ENCODE data around the gene NPSR1.
"Not testable (repeated sequence)": the region's sequence is repeated elsewhere in the genome, so short reads cannot be mapped to it uniquely, and the experiment has no call there.

Gene NPSR1, protein sequence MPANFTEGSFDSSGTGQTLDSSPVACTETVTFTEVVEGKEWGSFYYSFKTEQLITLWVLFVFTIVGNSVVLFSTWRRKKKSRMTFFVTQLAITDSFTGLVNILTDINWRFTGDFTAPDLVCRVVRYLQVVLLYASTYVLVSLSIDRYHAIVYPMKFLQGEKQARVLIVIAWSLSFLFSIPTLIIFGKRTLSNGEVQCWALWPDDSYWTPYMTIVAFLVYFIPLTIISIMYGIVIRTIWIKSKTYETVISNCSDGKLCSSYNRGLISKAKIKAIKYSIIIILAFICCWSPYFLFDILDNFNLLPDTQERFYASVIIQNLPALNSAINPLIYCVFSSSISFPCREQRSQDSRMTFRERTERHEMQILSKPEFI

DNA sequence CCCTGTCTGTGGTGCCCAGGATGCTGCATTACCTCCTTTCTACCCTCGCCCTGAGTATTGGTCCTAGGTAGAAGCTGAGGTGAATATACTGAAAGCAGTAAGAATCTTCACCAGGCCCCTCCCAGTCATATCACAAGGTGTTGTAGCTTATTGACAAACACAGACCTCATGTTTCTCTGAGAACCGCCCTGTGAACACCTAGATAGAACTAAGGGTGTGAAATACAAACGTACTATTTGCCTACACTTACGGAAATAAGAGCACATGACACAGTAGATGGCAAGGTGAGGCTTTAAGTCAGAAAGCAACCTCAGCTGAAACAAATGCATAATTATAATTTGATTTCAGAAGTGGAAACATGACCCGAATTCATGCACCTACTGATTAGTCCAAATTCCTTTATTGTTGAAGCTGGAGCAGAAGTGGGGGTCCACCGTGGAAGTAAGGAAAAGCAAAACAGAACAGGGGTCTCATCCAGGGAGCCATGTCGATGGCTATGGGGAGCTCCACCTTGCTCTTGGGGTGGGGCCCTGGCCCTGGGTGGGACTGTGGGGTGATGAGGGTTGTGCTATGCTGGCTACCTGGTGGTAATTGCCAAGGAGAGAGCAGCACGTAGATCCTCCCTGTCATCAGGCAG lies at the start of gene NPSR1:
NPSR1 (plus strand) TSS at position 587 of the 637 bp plus-strand sequence. CDS start 195 bp downstream, outside the sequence.
- DNase-seq: no peak

DNA sequence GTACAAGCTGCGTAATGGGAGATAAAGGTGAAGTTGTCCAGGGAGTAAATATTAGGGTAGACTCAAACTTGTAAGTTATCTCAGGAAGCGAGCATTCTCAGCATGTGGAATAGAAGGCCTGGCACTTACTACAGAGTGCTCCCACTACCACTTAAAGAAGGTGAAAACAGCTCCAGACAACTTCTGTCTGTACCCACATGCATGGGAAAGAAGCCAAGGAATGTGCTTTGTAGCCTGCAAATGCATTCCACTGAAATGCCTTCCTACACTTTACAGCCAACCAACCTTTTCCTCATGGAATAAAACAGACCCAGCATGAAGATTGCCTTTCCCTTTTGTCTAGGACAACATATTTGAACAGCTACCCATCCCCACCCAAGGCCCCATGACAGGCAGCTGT lies 45.4 kb upstream of the NPSR1 start:
- DNase-seq: no peak

DNA sequence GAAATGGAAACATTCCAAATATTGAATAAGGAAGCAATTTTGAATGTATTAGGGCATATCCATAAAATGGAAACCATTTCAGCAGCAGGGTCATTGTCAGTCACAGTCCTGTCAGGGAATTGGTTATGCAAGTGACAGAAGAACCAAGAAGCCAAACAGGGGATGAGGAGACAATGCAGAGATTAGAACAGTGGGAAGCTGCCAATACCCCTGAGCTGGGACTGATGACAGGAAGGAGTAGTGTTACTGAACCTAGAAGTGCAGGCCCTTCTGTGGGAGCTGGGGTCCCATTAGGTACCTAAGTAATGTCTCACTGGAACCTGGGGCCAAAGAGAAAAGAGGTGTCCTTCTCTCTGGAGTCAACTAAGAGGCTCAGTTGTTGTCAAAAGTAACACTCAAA lies 37.6 kb upstream of the NPSR1 start:
- DNase-seq: no peak

DNA sequence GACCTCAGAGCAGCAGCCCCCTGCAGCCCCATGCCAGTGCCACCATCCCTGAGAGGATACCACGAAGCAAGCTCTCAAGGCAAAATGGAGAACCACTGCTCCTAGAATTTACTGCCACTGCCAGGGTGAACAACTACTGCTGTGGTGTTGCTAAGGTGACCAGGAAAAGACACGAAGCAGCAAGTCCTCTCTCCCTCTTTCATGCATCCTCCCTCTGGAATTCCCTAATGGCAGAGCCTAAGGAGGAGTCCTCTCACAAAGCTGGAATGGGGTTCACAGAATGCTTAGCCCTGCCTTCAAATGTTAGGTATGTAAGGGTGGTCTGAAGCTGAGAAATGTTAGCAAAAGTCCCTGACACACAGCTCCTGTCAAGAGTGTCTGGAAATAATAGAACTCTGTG lies 35.8 kb upstream of the NPSR1 start:
- DNase-seq: no peak

DNA sequence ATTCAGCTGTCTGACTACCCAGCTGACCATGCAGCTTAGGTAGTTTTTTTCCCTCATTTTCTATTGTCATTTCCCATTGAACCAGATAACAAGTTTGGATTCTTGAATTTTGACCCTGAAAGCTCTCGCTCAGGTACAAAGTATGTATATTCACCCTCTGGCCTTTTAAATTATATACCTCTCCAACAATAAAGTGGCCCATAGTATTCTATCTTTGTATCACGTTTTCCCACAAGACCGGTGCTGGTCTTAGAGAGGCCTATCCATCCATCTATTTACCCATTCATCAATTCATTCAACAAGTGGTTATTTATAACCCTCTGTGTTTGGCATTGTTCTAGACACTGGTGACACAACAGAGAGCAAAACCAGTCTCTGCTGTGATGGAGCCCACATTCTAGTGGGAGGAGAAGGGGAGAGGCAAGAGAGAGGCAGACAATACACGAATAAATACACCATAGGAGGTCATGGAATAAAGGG lies 35.2 kb upstream of the NPSR1 start:
- no peak for DNase-seq

DNA sequence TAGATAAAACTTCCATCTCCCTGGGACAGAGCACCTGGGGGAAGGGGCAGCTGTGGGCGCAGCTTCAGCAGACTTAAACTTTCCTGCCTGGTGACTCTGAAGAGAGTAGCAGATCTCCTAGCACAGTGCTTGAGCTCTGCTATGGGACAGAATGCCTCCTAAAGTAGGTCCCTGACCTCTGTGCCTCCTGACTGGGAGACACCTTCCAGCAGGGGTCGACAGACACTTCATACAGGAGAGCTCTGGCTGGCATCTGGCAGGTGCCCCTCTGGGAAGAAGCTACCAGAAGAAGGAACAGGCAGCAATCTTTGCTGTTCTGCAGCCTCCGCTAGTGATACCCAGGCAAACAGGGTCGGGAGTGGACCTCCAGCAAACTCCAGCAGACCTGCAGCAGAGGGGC lies 29.4 kb upstream of the NPSR1 start:
- DNase-seq: not testable (repeated sequence)

DNA sequence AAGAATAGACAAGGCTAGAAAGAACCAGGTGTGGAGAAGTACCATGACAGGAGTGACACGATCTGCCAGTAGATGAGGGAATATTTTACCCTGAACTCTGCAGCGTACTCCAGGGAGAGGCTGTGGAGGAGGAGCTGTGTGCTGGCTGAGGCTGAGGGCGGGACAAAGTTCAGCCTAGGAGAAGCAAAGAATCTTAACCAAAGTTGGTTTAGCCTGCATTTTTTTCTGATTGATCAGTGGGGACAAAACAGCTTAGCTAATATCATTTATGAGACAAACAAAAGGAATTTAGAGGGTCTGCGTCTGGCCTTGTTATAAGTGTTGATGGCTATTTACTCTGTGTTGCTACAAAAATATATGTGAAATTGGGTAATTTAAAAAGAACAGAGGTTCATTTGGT lies 5.2 kb upstream of the NPSR1 start:
- no peak for DNase-seq

DNA sequence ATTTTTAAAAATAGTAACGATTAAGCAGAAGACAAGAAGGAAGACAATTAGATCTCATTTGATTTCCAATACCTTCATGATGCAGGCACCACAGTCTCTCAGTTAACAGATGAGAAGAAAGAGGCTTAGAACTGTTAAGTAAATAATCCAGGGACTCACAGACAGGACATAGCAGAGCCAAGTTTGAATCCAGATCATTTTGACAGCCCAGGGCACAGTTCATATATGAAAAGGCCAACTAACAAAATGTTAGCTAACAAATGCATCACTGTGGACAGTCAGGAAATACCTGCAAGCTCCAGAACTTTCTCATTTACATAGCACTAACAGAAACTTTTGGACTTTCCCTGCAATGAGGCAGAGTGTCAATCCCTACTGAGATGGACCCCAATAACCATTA lies 4.2 kb upstream of the NPSR1 start:
- no peak for DNase-seq

DNA sequence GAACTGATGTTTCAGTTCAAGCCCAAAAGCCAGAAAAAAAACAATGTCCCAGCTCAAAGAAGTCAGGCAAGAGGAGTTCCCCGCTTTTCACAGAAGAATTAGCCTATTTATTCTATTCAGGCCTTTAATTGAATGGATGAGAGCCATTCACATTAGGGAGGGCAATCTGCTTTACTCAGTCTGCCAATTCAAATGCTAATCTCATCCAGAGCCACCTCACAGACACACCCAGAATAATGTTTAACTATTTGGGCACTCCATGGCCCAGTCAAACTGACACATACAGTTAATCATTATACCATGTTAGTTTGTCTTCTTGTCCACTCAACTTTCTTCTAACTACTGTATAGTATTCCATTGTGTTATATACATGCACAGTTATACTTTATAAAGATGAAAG lies 2.6 kb upstream of the NPSR1 start:
- DNase-seq: no peak

DNA sequence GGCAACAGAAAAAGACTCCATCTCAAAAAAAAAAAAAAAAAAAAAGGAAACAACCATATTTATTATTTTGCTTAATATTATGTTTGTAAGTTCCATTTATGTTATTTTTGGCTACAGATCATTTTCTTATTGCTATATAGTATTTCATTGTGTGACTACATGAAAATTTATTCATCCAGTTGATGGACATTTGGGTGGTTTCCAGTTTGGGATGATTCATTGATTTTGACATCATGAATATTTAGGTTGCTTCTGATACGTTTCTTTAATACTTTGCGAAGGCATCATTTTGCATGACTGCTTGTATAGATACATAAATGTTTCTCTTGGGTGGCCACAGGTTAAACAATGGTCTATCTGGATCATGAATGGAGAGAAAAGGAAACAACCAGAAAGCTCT lies 2.0 kb upstream of the NPSR1 start:
- DNase-seq: no peak

DNA sequence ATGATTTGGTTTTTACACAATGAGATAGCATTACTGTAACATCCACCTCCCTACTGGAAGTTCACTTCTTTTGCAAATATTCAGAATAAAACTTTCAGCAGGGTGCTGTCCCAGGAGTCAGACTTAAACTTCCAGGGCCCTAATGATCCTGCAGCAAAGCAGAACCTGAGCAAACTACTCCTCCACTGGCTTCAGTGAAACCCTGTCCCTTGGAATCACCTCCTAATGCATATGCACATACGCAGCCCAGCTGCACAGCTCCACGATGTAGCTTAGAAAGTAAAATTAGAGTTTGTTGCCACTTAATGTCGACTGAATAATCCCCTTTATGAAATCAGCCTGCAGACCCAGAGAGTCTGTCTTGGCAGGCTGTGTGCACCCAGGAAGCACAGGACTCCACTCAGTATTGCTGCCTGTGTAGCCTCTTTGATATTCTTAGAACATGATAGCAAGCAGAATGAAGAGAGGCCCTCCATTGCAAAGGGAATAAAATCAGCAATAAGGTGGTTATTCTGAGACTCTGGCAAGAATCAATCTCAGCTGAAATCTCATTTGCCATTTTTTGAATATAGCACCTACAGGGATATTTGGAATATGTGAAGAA lies 1.6 kb downstream of the NPSR1 start:
- no peak for DNase-seq

DNA sequence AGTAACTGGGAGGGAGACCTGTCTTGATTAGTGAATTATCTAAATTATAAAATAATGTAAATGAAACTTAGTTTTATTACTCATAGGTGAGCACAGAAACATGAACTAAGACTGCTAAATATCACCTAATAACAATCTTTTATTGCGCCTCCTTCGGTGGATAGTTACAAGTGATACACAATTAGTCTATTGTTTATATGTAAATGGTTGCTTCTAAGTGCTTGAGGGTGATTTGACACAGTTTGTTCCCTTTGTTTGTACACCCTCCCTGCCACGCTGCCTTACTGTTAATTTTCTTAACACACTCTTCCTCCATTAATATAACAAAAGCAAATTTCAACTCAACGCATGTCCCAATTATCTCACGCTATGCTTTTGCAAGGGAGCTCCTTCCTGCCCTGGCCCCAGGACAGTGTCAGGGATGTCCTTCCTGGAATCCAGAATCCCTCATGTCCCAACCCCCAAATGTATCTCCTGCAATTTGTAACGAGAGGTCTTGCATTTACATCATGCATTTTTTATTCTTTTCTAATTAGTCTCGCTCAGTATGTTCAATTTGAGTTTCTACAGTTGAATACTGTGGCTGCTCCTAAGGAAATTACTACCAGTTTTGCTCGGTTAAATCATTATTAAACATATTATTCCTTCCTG lies 4.2 kb downstream of the NPSR1 start:
- DNase-seq: no peak

DNA sequence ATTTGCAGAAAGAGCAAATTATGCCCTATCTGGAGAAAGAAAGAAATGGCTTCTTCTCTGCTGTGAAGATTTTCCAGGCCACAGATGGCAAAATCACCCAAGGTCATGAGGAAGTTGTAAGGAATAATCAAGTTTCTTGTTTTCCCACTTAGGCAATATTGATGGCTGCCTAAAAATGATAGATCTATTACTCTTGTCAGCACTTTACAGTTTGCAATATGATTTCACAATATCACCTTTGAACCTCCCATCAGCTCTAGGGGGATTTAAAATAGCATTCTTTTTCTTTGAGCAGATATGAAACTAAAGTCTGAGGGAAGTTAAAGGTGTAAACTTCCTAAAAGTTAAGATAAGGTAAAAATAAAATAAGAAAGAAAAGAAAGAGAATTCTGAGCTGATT lies 6.7 kb downstream of the NPSR1 start:
- DNase-seq: no peak

DNA sequence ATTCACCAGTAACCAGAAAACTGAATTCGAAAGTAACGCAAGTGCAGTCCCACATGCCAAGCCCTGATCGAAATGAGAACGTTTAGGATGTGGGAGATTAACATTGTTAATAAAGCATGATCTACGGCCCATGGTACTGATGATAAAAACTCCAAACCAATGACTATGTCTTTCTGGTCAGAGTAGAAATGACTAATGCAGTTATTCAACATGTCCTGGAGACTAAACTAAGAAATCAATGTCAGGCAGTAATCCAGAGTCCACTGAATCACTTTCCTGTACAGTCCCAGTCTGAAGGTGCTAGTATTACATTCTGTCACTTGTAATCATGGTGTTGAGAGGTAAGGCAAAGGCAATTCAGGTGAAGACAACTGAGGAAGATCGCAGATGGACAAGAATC lies 14.4 kb downstream of the NPSR1 start:
- DNase-seq: no peak

DNA sequence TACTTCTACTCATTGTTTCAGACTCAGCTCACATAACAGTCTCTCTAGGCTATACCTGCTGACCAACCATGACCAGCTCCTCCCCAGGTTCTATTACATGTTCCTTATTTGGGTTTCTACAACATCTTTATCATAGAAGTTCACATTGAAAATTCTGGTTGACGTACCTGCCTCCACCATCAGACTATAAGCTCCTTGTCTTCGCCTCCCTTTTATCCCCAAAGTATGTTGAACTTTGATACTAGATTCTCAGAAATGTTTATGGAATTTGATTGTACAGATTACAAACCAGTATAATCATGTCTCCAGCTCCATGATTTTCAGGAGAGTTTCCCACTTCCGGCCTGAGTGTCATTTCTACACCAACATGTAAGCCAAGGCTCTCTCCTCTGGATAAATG lies 15.0 kb downstream of the NPSR1 start:
- no peak for DNase-seq

DNA sequence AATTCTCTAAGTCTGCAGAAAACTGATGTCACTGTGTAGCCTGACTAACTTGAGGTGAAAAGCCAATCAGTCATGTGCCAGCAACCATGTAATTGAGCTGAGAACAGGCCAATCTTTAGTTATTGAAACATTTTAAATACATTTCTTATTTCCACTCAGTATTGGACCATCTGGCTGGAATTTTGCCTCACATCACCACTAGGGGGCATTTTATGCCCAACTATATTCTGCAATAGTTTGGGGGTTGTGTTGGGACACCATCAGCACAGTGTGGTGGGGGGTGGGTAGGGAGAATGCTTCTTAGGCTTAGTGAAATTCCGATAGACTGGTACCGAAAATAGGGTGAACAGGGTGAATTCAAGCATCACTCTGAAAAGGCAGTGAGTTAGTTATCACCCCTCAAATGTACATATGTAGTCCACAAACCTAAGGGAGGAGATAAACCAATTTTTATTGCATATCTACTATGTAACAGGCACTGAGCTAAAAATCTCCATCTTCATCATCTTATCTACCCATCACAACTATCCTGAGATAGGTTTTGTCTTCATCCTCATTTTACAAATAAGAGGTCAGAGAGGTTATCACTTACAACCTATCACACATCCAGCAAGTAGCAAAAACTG lies 17.8 kb downstream of the NPSR1 start:
- no peak for DNase-seq

DNA sequence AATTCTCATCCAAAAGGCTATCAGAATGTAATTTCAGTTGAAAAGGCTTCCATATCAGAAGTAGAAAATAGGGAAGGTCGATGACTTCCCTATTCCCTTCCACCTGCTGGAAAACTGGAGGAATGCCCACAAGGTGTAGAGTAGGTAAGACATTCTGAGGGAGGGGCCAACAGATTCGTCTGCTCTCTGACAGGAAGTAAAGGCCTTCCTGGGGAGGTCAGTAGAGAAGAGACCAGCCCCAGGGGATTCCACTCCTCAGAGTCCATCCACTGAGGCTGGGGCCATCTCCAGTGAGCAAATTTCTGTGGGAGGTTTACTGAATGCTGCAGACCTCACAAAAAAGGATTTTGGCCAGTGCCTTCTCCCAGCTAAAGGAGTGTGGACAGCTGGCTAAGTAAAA lies 19.5 kb downstream of the NPSR1 start:
- no peak for DNase-seq

DNA sequence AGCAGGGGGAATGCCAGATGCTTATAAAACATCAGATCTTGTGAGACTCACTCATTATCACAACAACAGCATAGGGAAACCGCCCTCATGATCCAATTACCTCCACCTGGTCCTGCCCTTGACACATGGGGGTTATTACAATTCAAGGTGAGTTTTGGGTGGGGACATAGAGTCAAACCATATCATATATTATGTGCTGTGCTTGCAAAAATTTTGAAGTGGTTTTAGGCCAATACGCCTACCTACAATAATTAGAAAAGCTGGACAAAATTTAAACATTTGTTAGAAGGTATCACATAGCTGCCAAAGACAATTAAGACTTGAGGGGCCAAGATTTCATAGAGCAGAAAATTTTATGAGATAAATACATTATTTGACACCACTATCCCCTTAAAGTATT lies 29.5 kb downstream of the NPSR1 start:
- DNase-seq: no peak

DNA sequence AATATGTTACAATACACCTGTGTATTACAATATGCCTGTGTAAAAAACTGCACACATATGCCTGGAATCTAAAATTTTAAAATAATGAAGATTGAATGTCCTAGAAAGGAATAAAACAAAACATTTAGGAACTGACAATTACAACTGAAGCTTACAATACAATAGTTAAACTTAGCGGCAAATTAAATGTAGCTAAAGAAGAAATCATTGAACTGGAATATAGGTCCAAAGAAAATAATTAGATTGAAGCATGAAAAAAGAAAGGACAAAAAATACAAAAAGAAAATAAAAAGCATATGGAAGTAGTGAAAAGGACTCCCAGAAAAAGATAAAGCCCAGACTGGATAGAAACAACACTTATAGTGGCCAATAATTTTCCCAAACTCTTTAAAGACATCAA lies 38.4 kb downstream of the NPSR1 start:
- no peak for DNase-seq

DNA sequence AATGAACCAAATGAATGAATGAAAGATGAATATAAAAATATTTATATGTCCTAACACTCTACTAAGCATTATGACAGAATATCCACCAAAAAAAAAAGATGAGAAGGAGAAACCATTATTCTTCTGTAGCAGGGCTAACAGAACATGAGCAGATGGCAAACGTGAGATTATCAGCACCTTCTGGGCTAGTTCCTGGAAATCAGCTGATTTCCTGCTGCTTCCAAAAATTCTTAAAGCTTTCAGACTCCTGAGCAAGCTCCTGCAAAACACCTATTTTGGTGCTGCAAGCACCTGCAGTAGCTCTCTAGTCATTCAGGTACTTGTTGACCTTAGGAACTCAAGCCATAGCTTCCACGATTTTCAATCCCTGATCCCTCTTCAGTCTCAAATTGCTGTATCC lies 51.8 kb downstream of the NPSR1 start:
- DNase-seq: peak; percentile 41

DNA sequence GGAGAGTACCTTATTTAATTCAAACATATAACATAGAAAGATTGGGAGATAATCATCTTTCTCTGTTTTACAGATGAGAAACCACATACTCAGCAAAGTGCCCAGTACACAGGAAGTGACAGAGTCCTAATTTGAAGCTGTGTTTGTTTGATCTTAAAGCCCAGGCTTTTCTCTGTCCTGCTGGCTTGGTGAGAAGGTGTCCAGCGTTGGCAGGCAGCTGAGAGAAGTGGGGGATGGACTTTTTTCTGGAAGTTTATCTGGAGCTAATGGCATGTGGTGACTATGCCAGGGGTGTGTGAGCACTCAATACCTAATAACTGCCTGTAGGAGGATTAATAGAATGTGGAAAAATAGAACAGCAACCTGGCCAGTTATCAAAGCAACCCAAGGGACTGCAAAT lies 60.8 kb downstream of the NPSR1 start:
- DNase-seq: no peak

DNA sequence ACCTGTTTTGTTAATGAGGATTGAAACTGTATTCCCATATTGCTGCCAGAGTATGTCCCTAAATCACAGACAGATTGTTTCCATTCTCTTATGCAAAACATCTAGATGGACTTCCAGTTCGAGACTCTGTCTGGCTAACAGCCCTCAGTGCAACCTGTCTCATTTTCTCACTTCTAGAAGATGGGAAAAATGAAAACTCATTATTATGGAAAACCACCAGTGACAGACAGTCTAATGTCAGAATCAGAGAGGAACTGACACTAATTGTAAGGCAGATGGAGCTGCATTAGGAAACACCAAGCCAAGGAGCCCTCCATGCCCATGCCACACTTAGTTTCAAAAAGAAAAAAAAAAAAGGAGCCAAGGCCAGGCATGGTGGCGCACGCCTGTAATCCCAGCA lies 61.6 kb downstream of the NPSR1 start:
- no peak for DNase-seq

DNA sequence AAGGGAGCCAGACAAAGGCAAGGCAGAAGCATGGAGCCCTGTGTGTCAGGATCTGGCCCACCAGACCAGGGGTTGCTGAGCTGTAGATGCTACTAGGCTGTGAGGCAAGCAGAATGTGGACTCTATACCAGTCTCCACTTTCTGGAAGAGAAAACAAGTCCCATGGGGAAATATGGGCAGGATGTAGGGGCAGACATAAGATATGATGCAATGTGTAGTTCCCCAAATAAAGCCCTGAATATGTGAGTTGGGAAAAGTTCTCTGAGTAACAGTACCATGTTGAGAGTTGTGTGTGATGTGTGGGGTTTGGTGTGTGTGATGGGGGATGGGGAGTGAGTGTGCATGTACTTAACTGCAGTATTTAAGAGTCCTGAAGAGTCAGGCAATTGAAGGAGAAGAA lies 62.3 kb downstream of the NPSR1 start:
- DNase-seq: no peak

Data from DMS 273 treated with DMSO at 0.1 percent for 48 hours (cell line).